ENCODE data around the gene B3GALT4.

Gene B3GALT4

DNA sequence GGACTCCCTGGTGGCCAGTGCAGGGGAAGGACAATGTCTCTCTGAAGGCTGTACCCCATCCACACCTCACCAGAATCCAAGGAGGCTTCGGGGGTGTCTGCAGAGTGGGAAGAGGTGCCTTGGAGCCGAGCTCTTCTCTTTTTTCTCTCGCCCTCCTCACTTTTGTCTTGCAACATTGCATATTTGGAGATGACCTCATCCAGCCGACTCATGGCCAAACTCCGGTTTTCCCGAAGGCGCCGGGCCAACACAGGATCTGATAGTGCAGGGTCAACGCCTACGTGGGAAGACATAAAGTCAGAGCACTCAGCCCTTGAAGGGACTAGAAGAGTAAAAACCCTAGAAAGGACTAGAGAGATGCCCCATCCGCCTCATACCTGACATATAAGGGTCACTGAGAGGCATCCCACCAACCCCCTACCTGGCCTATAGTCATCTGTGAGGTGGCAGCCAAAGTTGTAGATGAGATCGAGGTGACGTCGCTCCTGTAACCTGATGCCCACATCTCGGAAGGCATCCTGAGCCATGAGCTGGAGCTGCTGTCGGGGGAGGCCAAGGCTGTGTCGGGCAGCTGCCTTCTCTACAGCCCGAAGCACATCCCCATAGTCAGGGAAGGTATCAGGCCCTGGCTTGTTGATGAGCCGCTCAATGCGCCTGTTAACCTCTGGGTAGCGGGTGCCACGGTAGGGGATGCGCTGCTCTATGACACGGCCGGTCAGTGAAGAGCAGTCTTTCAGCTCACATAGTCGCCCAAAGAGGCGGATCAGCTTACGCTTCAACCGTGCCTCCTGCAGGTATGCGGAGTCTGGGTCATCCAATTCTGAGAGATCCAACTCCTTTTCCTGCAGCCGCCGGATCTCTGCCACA, 43.6 kb downstream of the B3GALT4 start:
- no peak for DNase-seq
- intact Hi-C loops (cut with DNase I), result no loop called here

DNA sequence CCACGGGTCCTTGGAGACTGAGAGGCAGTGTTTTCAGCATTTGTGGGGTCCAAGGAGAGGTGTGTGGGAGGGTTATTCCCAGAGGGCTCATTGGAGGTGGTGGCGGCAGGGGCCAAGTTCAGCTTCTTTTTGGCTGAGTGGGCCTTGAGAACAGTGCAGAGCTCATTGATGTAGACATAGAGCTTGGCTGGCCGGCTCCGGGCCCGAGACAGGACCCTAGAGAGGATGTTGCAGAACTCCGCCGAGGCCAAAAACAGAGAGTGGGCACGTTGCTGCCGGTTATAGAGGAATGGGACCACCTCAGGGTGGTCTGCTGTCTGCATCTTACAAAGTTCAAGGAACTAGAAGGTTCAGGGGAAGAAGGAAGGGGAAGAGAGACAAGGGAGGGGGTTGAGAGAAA, 44.3 kb downstream of the B3GALT4 start:
- DNase-seq, result no peak
- intact Hi-C loops (cut with DNase I), result no loop called here

DNA sequence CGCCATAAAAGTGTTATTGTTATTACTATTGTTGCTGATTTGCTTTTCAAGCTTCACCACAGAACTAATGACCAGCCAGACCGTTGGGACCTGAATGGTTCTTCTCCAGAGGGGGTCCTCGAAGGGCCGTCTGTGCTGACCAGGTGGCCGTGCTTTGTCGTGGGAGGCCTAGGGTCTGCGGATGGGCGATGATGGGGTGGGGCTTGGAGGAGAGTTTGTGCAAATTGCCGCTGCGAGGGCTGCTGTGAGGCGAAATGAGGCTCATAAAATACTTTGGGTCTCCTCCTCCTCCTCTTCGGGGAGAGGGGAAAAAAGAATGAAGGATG, 46.7 kb downstream of the B3GALT4 start:
- intact Hi-C loops (cut with DNase I), result no loop called here
- DNase-seq, result peak in 6 of 42 donors; percentile 12 to 30 (median 18)

- no peak for DNase-seq
- intact Hi-C loops (cut with DNase I), result no loop called here
Measured at GRCh38 chr6:33324125-33324524, 47.2 kb downstream of the B3GALT4 start.
